GM12865 (cell line): Measurements from ENCODE around the gene CDC42BPB.

Source experiments
- DNase-seq: peaks from one replicate; pipeline ENCODE4 v3.0.0; 2010; ENCODE audit warnings: low read depth
- H3K4me3 ChIP-seq: 2 replicates; pipeline ENCODE4 v1.5.1; 2011; ENCODE audit warnings: mild to moderate bottlenecking, low read depth, low read length, control low read depth
- CTCF ChIP-seq: IDR thresholded peaks from 2 replicates; pipeline ENCODE4 v1.5.1; 2011; ENCODE audit warnings: low read length, control low read depth, low read depth, inconsistent platforms; ENCODE audit not compliant: insufficient read depth; ENCODE audit errors: missing control alignments

The CDC42BPB gene

GRCh38 chr14:103078420-103078749 is 21.0 kb upstream of the CDC42BPB start:
- peak; percentile 90 for DNase-seq
- peak; percentile 83 for TF ChIP-seq CTCF
- no peak overlapping the region for H3K4me3 ChIP-seq

GRCh38 chr14:103074729-103075367 is 17.5 kb upstream of the CDC42BPB start:
- H3K4me3 ChIP-seq, result no peak overlapping the region
- DNase-seq, result peak; percentile 24
- TF ChIP-seq CTCF, result no peak

GRCh38 chr14:103073876-103074728 is 16.8 kb upstream of the CDC42BPB start:
- DNase-seq, result peak; percentile 34
- TF ChIP-seq CTCF, result no peak
- no peak overlapping the region for H3K4me3 ChIP-seq

GRCh38 chr14:103073367-103073875 is 16.1 kb upstream of the CDC42BPB start:
- H3K4me3 ChIP-seq, result no peak overlapping the region
- no peak for TF ChIP-seq CTCF
- no peak for DNase-seq

- TF ChIP-seq CTCF, result no peak
- no peak overlapping the region for H3K4me3 ChIP-seq
- DNase-seq, result no peak
Observed at GRCh38 chr14:103072595-103073366, 15.4 kb upstream of the CDC42BPB start.

- no peak for TF ChIP-seq CTCF
- DNase-seq, result no peak
- no peak overlapping the region for H3K4me3 ChIP-seq
Observed at GRCh38 chr14:103071544-103072251, 14.3 kb upstream of the CDC42BPB start.
